Prostate gland (tissue), 2 donors: ENCODE results near the gene AK3. TPM values are rescaled to one million over a fixed set of nuclear protein-coding genes. Genes with fewer than 3 reads are reported as not detected.

Source experiments
- DNase-seq: peaks from one replicate; pipeline ENCODE4 v3.0.0-alpha.2; 2019; ENCODE audit warnings: low spot score
- H3K27ac ChIP-seq, 2 donors: fragments of 200-600 bp; sonication (generic); 2 replicates each; pipeline ENCODE4 v1.5.1; 2017 to 2019
- H3K27me3 ChIP-seq: fragments of 200-600 bp; sonication (generic); replicated peaks from 2 replicates; pipeline ENCODE4 v1.5.1; 2019; ENCODE audit not compliant: insufficient read depth
- H3K36me3 ChIP-seq, 2 donors: fragments of 200-600 bp; sonication (generic); 1 replicate in 1 of 2; 2 replicates in 1 of 2; pipeline versions ENCODE4 v1.5.1 to v1.8.1; 2017 to 2019
- H3K4me1 ChIP-seq: fragments of 200-600 bp; sonication (generic); replicated peaks from 2 replicates; pipeline ENCODE4 v1.5.1; 2019
- H3K4me3 ChIP-seq, 2 donors: fragments of 200-600 bp; sonication (generic); 2 replicates each; pipeline ENCODE4 v1.5.1; 2017 to 2019
- H3K9me3 ChIP-seq: fragments of 200-600 bp; sonication (generic); 2 replicates; pipeline ENCODE4 v1.5.1; 2017
- CTCF ChIP-seq, 4 experiments: fragments of 200-600 bp in 2 of 4; fragments of 450-650 bp in 2 of 4; sonication (generic) in 2 of 4; IDR thresholded peaks; 1 replicate in 3 of 4; 2 replicates in 1 of 4; pipeline ENCODE4 v1.5.1; 2016 to 2019; ENCODE audit warnings: antibody characterized with exemption in 4 of 4, mild to moderate bottlenecking in 2 of 4, moderate library complexity in 2 of 4
- POLR2A ChIP-seq: fragments of 450-650 bp; IDR thresholded peaks from one replicate; pipeline ENCODE4 v1.6.1; 2016; ENCODE audit warnings: antibody characterized with exemption, mild to moderate bottlenecking
- POLR2AphosphoS5 ChIP-seq: sonication (generic); formaldehyde crosslinking; IDR thresholded peaks from one replicate; pipeline ENCODE4 v1.6.1; 2017; ENCODE audit warnings: antibody characterized with exemption
- WGBS: methylation state at CpG from one replicate; pipeline ENCODE4 v1.1.5; 2018; 5-methylcytosine and 5-hydroxymethylcytosine counted together
- intact Hi-C: fragments of 100-400 bp; cut with DNase I; formaldehyde crosslinking; loops from one replicate; pipeline ENCODE4 v1.14.2; 2022
- total RNA-seq, 2 donors: library from RNA; depleted of rRNA; stranded (reverse); fragments of >200 nt; gene quantifications; one replicate each; pipeline ENCODE4 v1.1.0, GENCODE V29; 2016

The AK3 gene
- total RNA-seq, 2 donors from 2014 or later: 44.8 to 74.3 TPM

GRCh38 chr9:4674783-4675182, 66.2 kb downstream of the AK3 start:
- H3K27me3 ChIP-seq: no peaks in the 10 kb centered on the region
- no peak overlapping the region for H3K4me3 ChIP-seq
- H3K36me3 ChIP-seq: no peaks in the 10 kb centered on the region
- no peaks in the 10 kb centered on the region for H3K4me1 ChIP-seq
- DNase-seq: peak; percentile 42
- peak overlapping the region in 1 of 2 donors; percentile 12 for H3K27ac ChIP-seq
- intact Hi-C loops: loop anchor here (10.0 kb wide), 1 partner anchor 950 kb away; the partner anchor contains the start of gene RIC1
- TF ChIP-seq POLR2AphosphoS5: peak; percentile 89
- TF ChIP-seq CTCF (IDR thresholded peaks at IDR 0.05): peak in 1 of 4 experiments; percentile 6
- TF ChIP-seq POLR2A: no peak
- no peaks in the 10 kb centered on the region for H3K9me3 ChIP-seq

GRCh38 chr9:4671737-4672136, 69.3 kb downstream of the AK3 start:
- H3K27me3 ChIP-seq: no peaks in the 10 kb centered on the region
- H3K4me1 ChIP-seq: no peaks in the 10 kb centered on the region
- TF ChIP-seq POLR2AphosphoS5 (no peak), POLR2A (no peak), CTCF (IDR thresholded peaks at IDR 0.05) (no peak)
- intact Hi-C loops: loop anchor here (10.0 kb wide), 1 partner anchor 953 kb away; the partner anchor contains the start of gene RIC1
- 100% methylated on average over 1 of the region's 1 CpG for whole genome bisulfite sequencing
- H3K4me3 ChIP-seq: no peak overlapping the region
- no peak for DNase-seq
- no peak overlapping the region for H3K27ac ChIP-seq
- H3K9me3 ChIP-seq: no peaks in the 10 kb centered on the region
- H3K36me3 ChIP-seq: no peaks in the 10 kb centered on the region

DNA sequence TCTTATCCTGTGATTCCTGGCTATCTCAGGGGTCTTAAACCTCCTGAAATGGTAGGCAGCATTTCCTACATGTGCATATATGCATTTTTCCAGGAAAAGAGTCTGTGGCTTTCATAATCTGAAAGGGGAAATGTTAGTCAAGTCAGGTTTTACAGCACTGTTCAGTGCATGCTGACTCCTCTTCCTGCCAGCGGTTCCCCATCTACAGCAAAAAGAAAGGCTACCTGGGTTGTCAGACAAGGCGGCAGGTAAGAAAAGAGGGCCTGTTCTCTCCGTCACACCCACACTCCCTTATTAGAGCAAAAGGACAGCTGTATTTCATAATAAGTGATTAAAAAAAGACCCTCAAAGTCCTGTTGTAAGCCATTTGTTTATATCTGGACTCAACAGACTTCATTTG, 70.4 kb downstream of the AK3 start:
- Histone ChIP-seq H3K4me1 (no peaks in the 10 kb centered on the region), H3K9me3 (no peaks in the 10 kb centered on the region), H3K4me3 (no peak overlapping the region), H3K36me3 (no peaks in the 10 kb centered on the region), H3K27me3 (no peaks in the 10 kb centered on the region), H3K27ac (no peak overlapping the region)
- no peak for DNase-seq
- intact Hi-C loops: loop anchor here (10.0 kb wide), 1 partner anchor 954 kb away; the partner anchor contains the start of gene RIC1
- 91% methylated on average over 3 of the region's 3 CpGs for WGBS
- TF ChIP-seq POLR2A (no peak), POLR2AphosphoS5 (no peak), CTCF (IDR thresholded peaks at IDR 0.05) (no peak)

DNA sequence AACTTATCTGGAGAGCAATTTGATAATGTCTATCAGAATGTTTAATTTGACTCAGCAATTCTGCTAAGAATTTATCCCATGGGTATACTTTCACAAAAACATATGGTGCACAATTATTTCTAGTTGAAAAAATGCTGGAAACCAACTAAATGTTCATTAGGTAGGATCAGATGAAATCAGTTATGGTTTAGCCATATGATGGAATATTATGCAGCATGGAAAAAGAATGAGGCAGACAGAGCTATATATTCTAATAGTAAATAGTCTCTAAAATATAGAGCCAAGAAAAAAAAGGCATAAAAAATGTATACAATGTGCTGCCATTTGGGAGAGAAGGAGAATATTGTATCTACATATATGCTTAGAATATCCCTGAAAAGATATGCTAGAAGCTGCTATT, 71.1 kb downstream of the AK3 start:
- Histone ChIP-seq H3K9me3 (no peaks in the 10 kb centered on the region), H3K4me1 (peaks cover 7% of the 10 kb centered on the region), H3K4me3 (no peak overlapping the region), H3K27me3 (no peaks in the 10 kb centered on the region), H3K27ac (no peak overlapping the region), H3K36me3 (no peaks in the 10 kb centered on the region)
- intact Hi-C loops: loop anchor here (10.0 kb wide), 2 partner anchors 315 to 955 kb away; partner anchors contain the start of genes JAK2 and RIC1
- DNase-seq: no peak
- TF ChIP-seq POLR2A (no peak), CTCF (IDR thresholded peaks at IDR 0.05) (no peak), POLR2AphosphoS5 (no peak)

DNA sequence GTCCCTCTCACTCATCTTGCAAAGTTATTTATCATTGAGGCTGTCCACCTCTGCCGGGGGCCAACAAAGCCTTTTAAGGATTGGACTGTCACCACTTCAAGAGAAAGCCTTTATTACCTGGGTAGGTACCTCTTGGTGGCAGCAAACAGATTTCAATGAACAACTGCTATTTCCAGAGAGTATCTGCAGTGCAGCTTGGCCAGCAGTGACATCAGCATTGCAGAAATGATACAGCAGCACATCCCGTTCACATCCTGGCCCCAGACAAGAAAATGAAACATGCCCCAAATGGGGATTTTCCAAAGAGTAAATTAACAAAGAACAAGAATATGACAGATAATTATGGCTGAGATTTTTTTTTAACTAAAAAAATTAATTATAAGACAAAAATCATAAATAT, 72.4 kb downstream of the AK3 start:
- H3K9me3 ChIP-seq: no peaks in the 10 kb centered on the region
- WGBS: 80% methylated on average over 2 of the region's 2 CpGs
- no peak overlapping the region for H3K27ac ChIP-seq
- no peak for DNase-seq
- no peak for TF ChIP-seq POLR2AphosphoS5
- TF ChIP-seq CTCF (IDR thresholded peaks at IDR 0.05): no peak
- no peak for TF ChIP-seq POLR2A
- H3K4me1 ChIP-seq: peaks cover 8% of the 10 kb centered on the region
- no peak overlapping the region for H3K4me3 ChIP-seq
- intact Hi-C loops: loop anchor here (10.0 kb wide), 1 partner anchor 316 kb away; the partner anchor contains the start of gene JAK2
- no peaks in the 10 kb centered on the region for H3K27me3 ChIP-seq
- H3K36me3 ChIP-seq: no peaks in the 10 kb centered on the region
